ENCODE data around the gene DDTL.

Gene DDTL

DNA sequence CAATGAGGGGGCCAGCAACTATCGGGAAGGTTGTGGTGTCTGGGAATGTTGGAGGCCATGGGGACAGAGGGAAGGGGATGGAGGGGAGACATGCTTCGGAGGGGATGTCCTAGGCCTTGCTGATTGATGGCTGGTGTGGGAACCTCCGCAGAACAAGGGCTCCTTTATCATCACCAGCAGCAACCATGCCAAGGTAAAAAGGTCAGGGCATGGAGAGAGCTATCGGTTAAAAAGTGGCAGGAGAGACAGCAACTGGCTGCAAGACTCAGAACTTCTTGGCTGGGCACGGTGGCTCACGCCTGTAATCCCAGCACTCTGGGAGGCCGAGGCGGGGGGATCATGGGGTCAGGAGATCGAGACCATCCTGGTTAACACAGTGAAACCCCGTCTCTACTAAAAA is 35.6 kb downstream of the DDTL start:
- Histone ChIP-seq H3K4me1 (ENCODE audit: insufficient read depth, low read length, severe bottlenecking) (no peaks in the 10 kb centered on the region), H3K36me3 (ENCODE audit: insufficient read depth, low read length) (no peaks in the 10 kb centered on the region; the same call in 1 of the 2 replicates), H3K27ac (ENCODE audit: low read depth, low read length, poor library complexity, severe bottlenecking) (no peak overlapping the region), H3K9me3 (ENCODE audit: low read length) (no peaks in the 10 kb centered on the region), H3K27me3 (ENCODE audit: insufficient read depth, low read length) (no peaks in the 10 kb centered on the region; the same call in 1 of the 2 replicates), H2AFZ (ENCODE audit: low read length) (no peak overlapping the region), H3K4me3 (ENCODE audit: low read depth, low read length, poor library complexity, severe bottlenecking) (no peak overlapping the region), H3K9me2 (ENCODE audit: low read depth, low read length) (no peaks in the 10 kb centered on the region), H3K79me2 (ENCODE audit: insufficient read depth, low read length) (no peaks in the 10 kb centered on the region), H3K9ac (ENCODE audit: low read length) (no peak overlapping the region), H4K20me1 (ENCODE audit: insufficient read depth, low read length) (no peaks in the 10 kb centered on the region), H3F3A (ENCODE audit: insufficient read depth, low read length) (no peaks in the 10 kb centered on the region), H3K4me2 (ENCODE audit: low read length) (no peak overlapping the region)
- TF ChIP-seq CTCF (IDR thresholded peaks at IDR 0.05; ENCODE audit: low read length), result no peak
- TF ChIP-seq EZH2 (IDR thresholded peaks at IDR 0.05; ENCODE audit: borderline replicate concordance, low read length), result no peak

GRCh38 chr22:24002851-24003250 is 36.2 kb downstream of the DDTL start:
- Histone ChIP-seq H3K79me2 (ENCODE audit: insufficient read depth, low read length) (no peaks in the 10 kb centered on the region), H2AFZ (ENCODE audit: low read length) (no peak overlapping the region), H3K4me3 (ENCODE audit: low read depth, low read length, poor library complexity, severe bottlenecking) (no peak overlapping the region), H3K27me3 (ENCODE audit: insufficient read depth, low read length) (no peaks in the 10 kb centered on the region; the same call in 1 of the 2 replicates), H3K36me3 (ENCODE audit: insufficient read depth, low read length) (no peaks in the 10 kb centered on the region; the same call in 1 of the 2 replicates), H3K9me3 (ENCODE audit: low read length) (no peaks in the 10 kb centered on the region), H4K20me1 (ENCODE audit: insufficient read depth, low read length) (no peaks in the 10 kb centered on the region), H3K4me1 (ENCODE audit: insufficient read depth, low read length, severe bottlenecking) (no peaks in the 10 kb centered on the region), H3K9me2 (ENCODE audit: low read depth, low read length) (no peaks in the 10 kb centered on the region), H3F3A (ENCODE audit: insufficient read depth, low read length) (no peaks in the 10 kb centered on the region), H3K27ac (ENCODE audit: low read depth, low read length, poor library complexity, severe bottlenecking) (no peak overlapping the region), H3K9ac (ENCODE audit: low read length) (no peak overlapping the region), H3K4me2 (ENCODE audit: low read length) (no peak overlapping the region)
- TF ChIP-seq CTCF (IDR thresholded peaks at IDR 0.05; ENCODE audit: low read length), result no peak
- TF ChIP-seq EZH2 (IDR thresholded peaks at IDR 0.05; ENCODE audit: borderline replicate concordance, low read length), result no peak

DNA sequence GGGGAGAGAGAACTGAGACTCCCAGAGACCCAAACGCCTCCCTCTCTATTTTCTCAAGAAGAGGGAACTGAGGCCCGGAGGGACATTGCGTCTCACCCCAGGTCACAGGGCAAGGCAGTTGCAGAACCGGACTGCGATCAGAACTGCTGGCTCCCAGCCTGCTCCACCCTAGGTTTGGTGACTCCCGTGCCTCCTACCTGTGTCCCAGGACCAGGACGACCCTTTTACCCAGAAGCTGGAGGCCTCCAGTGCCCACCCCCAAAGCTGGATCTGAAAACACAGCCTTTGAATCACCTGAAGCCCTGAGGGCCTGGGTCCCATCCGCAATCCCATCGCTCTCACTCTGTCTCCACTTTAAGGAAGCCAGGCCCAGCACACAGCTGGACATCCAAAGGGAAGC is 37.2 kb downstream of the DDTL start:
- no peak overlapping the region for H3K4me3 ChIP-seq (ENCODE audit: low read depth, low read length, poor library complexity, severe bottlenecking)
- H3K27ac ChIP-seq (ENCODE audit: low read depth, low read length, poor library complexity, severe bottlenecking), result no peak overlapping the region
- no peaks in the 10 kb centered on the region for H3K4me1 ChIP-seq (ENCODE audit: insufficient read depth, low read length, severe bottlenecking)
- no peaks in the 10 kb centered on the region for H3F3A ChIP-seq (ENCODE audit: insufficient read depth, low read length)
- H3K4me2 ChIP-seq (ENCODE audit: low read length), result no peak overlapping the region
- no peaks in the 10 kb centered on the region for H3K79me2 ChIP-seq (ENCODE audit: insufficient read depth, low read length)
- H3K9me3 ChIP-seq (ENCODE audit: low read length), result no peaks in the 10 kb centered on the region
- TF ChIP-seq EZH2 (IDR thresholded peaks at IDR 0.05; ENCODE audit: borderline replicate concordance, low read length), result no peak
- TF ChIP-seq CTCF (IDR thresholded peaks at IDR 0.05; ENCODE audit: low read length), result no peak
- no peaks in the 10 kb centered on the region; the same call in 1 of the 2 replicates for H3K36me3 ChIP-seq (ENCODE audit: insufficient read depth, low read length)
- no peak overlapping the region for H2AFZ ChIP-seq (ENCODE audit: low read length)
- no peak overlapping the region for H3K9ac ChIP-seq (ENCODE audit: low read length)
- no peaks in the 10 kb centered on the region for H3K9me2 ChIP-seq (ENCODE audit: low read depth, low read length)
- H4K20me1 ChIP-seq (ENCODE audit: insufficient read depth, low read length), result no peaks in the 10 kb centered on the region
- H3K27me3 ChIP-seq (ENCODE audit: insufficient read depth, low read length), result no peaks in the 10 kb centered on the region; the same call in 1 of the 2 replicates

Data from OCI-LY1 (cell line).